Uterus (tissue), 2 donors: ENCODE measurements around the gene C17orf50.

Experiments
- CTCF ChIP-seq, 4 experiments: fragments of 200-600 bp in 2 of 4; fragments of 450-650 bp in 2 of 4; sonication (generic) in 2 of 4; IDR thresholded peaks; one replicate each; pipeline ENCODE4 v1.5.1; 2016 to 2019; ENCODE audit warnings: antibody characterized with exemption in 4 of 4, mild to moderate bottlenecking in 2 of 4, moderate library complexity in 1 of 4
- POLR2A ChIP-seq, 2 donors: fragments of 450-650 bp; IDR thresholded peaks; one replicate each; pipeline ENCODE4 v1.6.1; 2016; ENCODE audit warnings: antibody characterized with exemption in 2 of 2, mild to moderate bottlenecking in 1 of 2, moderate library complexity in 1 of 2

- no peak for TF ChIP-seq CTCF (IDR thresholded peaks at IDR 0.05)
- no peak for TF ChIP-seq POLR2A (IDR thresholded peaks at IDR 0.05)
Observed at GRCh38 chr17:35775583-35775982, 14.9 kb downstream of the C17orf50 start.
